ENCODE results near the gene CHRM5.

GRCh38 chr15:33982516-33982915 is 14.2 kb downstream of the CHRM5 start:
- no peak for TF ChIP-seq CTCF (IDR thresholded peaks at IDR 0.05)
- no peak for TF ChIP-seq POLR2A (IDR thresholded peaks at IDR 0.05)
- TF ChIP-seq POLR2AphosphoS5 (IDR thresholded peaks at IDR 0.05) = no peak
- TF ChIP-seq EP300 (IDR thresholded peaks at IDR 0.05) = no peak
